GOT3 (cell line): ENCODE data around the gene PEF1.
"Not testable (repeated sequence)": the region's sequence is repeated elsewhere in the genome, so short reads cannot be mapped to it uniquely, and the experiment has no call there.

ENCODE experiments used
- DNase-seq: peaks from one replicate; lab custom pipeline; 2025; ENCODE audit warnings: mixed read lengths; lab: John Stamatoyannopoulos, UW

The PEF1 gene

GRCh38 chr1:31609514-31610118, 35.1 kb downstream of the PEF1 start:
- DNase-seq = no peak

- no peak for DNase-seq
Measured at GRCh38 chr1:31607360-31607759, 37.3 kb downstream of the PEF1 start.

GRCh38 chr1:31605908-31606427, 38.7 kb downstream of the PEF1 start:
- DNase-seq = no peak

GRCh38 chr1:31602081-31602480, 42.6 kb downstream of the PEF1 start:
- DNase-seq = no peak

GRCh38 chr1:31600641-31601040, 44.0 kb downstream of the PEF1 start:
- no peak for DNase-seq

GRCh38 chr1:31598980-31599379, 45.7 kb downstream of the PEF1 start:
- DNase-seq = no peak

- DNase-seq = no peak
Measured at GRCh38 chr1:31596737-31597097, 48.0 kb downstream of the PEF1 start.

- no peak for DNase-seq
Measured at GRCh38 chr1:31595836-31596736, 48.6 kb downstream of the PEF1 start.

GRCh38 chr1:31593770-31594632, 50.7 kb downstream of the PEF1 start:
- peak; percentile 18 for DNase-seq

- DNase-seq = no peak
Measured at GRCh38 chr1:31593136-31593665, 51.5 kb downstream of the PEF1 start.

GRCh38 chr1:31592132-31592531, 52.5 kb downstream of the PEF1 start:
- no peak for DNase-seq

- no peak for DNase-seq
Measured at GRCh38 chr1:31591425-31592093, 53.1 kb downstream of the PEF1 start.

GRCh38 chr1:31588751-31589515, 55.7 kb downstream of the PEF1 start:
- DNase-seq = no peak

GRCh38 chr1:31587720-31588423, 56.8 kb downstream of the PEF1 start:
- no peak for DNase-seq

GRCh38 chr1:31587328-31587699, 57.4 kb downstream of the PEF1 start:
- not testable (repeated sequence) for DNase-seq

- no peak for DNase-seq
Measured at GRCh38 chr1:31586376-31587327, 58.0 kb downstream of the PEF1 start.

GRCh38 chr1:31585736-31586365, 58.8 kb downstream of the PEF1 start:
- no peak for DNase-seq
